Endothelial cell of umbilical vein (primary cell): ENCODE measurements around the gene RPS6KA3. TPM values are rescaled to one million over a fixed set of nuclear protein-coding genes. Genes with fewer than 3 reads are reported as not detected.

Experiments used
- BruUV-seq: library from RNA; stranded (reverse); fragments of 400-500 nt; replicated peaks from 2 replicates; lab custom pipeline; 2021; lab: Mats Ljungman, UMichigan
- CTCF ChIA-PET: fragments of 300-600, 350-600 bp; sonication (Branson Sonifier 250); formaldehyde crosslinking; loops from one replicate; lab custom pipeline; 2021; ENCODE audit warnings: antibody characterized with exemption, inconsistent platforms; lab: Charles Lee
- POLR2A ChIA-PET: fragments of 300-600, 350-600 bp; sonication (Branson Sonifier 250); formaldehyde crosslinking; loops from one replicate; lab custom pipeline; 2021; ENCODE audit warnings: antibody characterized with exemption, inconsistent platforms; lab: Charles Lee
- DNase-seq: peaks from one replicate; pipeline ENCODE4 v3.0.0-alpha.2; 2011; ENCODE audit warnings: low read depth, low spot score
- FAIRE-seq: peaks from 2 replicates; lab custom pipeline; 2011; peaks lifted over from hg19 to GRCh38; lab: Jason Lieb, UNC
- H2AFZ ChIP-seq: 2 replicates; pipeline ENCODE4 v1.6.0; 2012; ENCODE audit warnings: low read depth, low read length, control low read depth, inconsistent platforms
- H3K27ac ChIP-seq: 2 replicates; pipeline ENCODE4 v1.5.1; 2011; ENCODE audit warnings: low read depth, mild to moderate bottlenecking, control low read depth, low read length, moderate library complexity; ENCODE audit not compliant: insufficient read depth
- H3K27me3 ChIP-seq, 2 experiments: 2 replicates each; pipeline versions ENCODE4 v1.6.0 to v1.6.1; 2011; ENCODE audit warnings: low read length in 2 of 2, mixed read lengths in 1 of 2; ENCODE audit not compliant: control insufficient read depth in 2 of 2, insufficient read depth in 2 of 2
- H3K36me3 ChIP-seq, 2 experiments: 2 replicates in 1 of 2; 3 replicates in 1 of 2; pipeline ENCODE4 v1.5.1; 2011; ENCODE audit warnings: low read length in 2 of 2, mild to moderate bottlenecking in 1 of 2, moderate library complexity in 1 of 2; ENCODE audit not compliant: control insufficient read depth in 2 of 2, insufficient read depth in 2 of 2; ENCODE audit errors: extremely low read depth in 1 of 2
- H3K4me1 ChIP-seq: 3 replicates; pipeline ENCODE4 v1.5.1; 2011; ENCODE audit warnings: mild to moderate bottlenecking, low read length; ENCODE audit not compliant: control insufficient read depth, insufficient read depth; ENCODE audit errors: extremely low read depth
- H3K4me2 ChIP-seq: 2 replicates; pipeline ENCODE4 v1.6.1; 2011; ENCODE audit warnings: low read length, control low read depth, mixed read lengths; ENCODE audit not compliant: insufficient read depth
- H3K4me3 ChIP-seq, 3 experiments: fragments of 200-600 bp in 1 of 3; sonication (generic), shearing (Covaris generic) in 1 of 3; replicated peaks in 1 of 3; 2 replicates each; pipeline ENCODE4 v1.5.1; 2011 to 2016; ENCODE audit warnings: control low read depth in 3 of 3, low read length in 3 of 3, mild to moderate bottlenecking in 2 of 3, inconsistent platforms in 1 of 3, low read depth in 1 of 3, moderate library complexity in 1 of 3; ENCODE audit not compliant: insufficient read depth in 1 of 3
- H3K79me2 ChIP-seq: 2 replicates; pipeline ENCODE4 v1.6.0; 2012; ENCODE audit warnings: low read length, inconsistent platforms; ENCODE audit not compliant: control insufficient read depth, insufficient read depth
- H3K9ac ChIP-seq: replicated peaks from 2 replicates; pipeline ENCODE3; 2011; ENCODE audit warnings: low read length, control low read depth; ENCODE audit not compliant: insufficient read depth; ENCODE audit errors: extremely low read depth
- H3K9me1 ChIP-seq: replicated peaks from 3 replicates; pipeline ENCODE4 v1.6.0; 2011; ENCODE audit warnings: mild to moderate bottlenecking, low read length; ENCODE audit not compliant: control insufficient read depth, insufficient read depth; ENCODE audit errors: extremely low read depth
- H3K9me3 ChIP-seq: replicated peaks from 2 replicates; pipeline ENCODE4 v1.5.1; 2012; ENCODE audit warnings: low read length, inconsistent platforms; ENCODE audit not compliant: control insufficient read depth, insufficient read depth
- H4K20me1 ChIP-seq: replicated peaks from 2 replicates; pipeline ENCODE3; 2011; ENCODE audit warnings: mild to moderate bottlenecking, low read length; ENCODE audit not compliant: control insufficient read depth, insufficient read depth; ENCODE audit errors: extremely low read depth
- CTCF ChIP-seq, 2 donors: IDR thresholded peaks; 1 replicate in 1 of 2; 2 replicates in 1 of 2; pipeline ENCODE4 v1.5.1; 2011; ENCODE audit warnings: low read length in 2 of 2, mild to moderate bottlenecking in 2 of 2, moderate library complexity in 2 of 2, control low read depth in 1 of 2, inconsistent platforms in 1 of 2, low read depth in 1 of 2; ENCODE audit not compliant: insufficient read depth in 1 of 2; ENCODE audit errors: extremely low read depth in 1 of 2
- EZH2 ChIP-seq: IDR thresholded peaks from 2 replicates; pipeline ENCODE4 v1.6.1; 2012; ENCODE audit warnings: borderline replicate concordance, low read depth, mild to moderate bottlenecking, moderate library complexity, low read length, inconsistent platforms; ENCODE audit not compliant: severe bottlenecking
- FOS ChIP-seq: IDR thresholded peaks from 2 replicates; pipeline ENCODE4 v1.6.1; 2011; ENCODE audit warnings: mild to moderate bottlenecking, low read length, moderate library complexity, borderline replicate concordance; ENCODE audit not compliant: insufficient read depth
- GATA2 ChIP-seq: IDR thresholded peaks from 2 replicates; pipeline ENCODE4 v1.7.0; 2011; ENCODE audit warnings: low read depth, mild to moderate bottlenecking, moderate library complexity, mixed read lengths, low read length; ENCODE audit not compliant: insufficient read length, insufficient read depth
- JUN ChIP-seq: IDR thresholded peaks from 2 replicates; pipeline ENCODE4 v1.6.1; 2011; ENCODE audit warnings: borderline replicate concordance, low read depth; ENCODE audit not compliant: insufficient read length, insufficient read depth
- MAX ChIP-seq: IDR thresholded peaks from 2 replicates; pipeline ENCODE4 v1.6.1; 2011; ENCODE audit not compliant: insufficient read depth, insufficient read length
- MYC ChIP-seq: IDR thresholded peaks from one replicate; pipeline ENCODE4 v1.6.1; 2011; ENCODE audit warnings: mild to moderate bottlenecking, low read depth, low read length
- POLR2A ChIP-seq: IDR thresholded peaks from 2 replicates; pipeline ENCODE4 v1.6.1; 2012; ENCODE audit warnings: low read depth, mild to moderate bottlenecking, control low read depth, low read length
- POLR2AphosphoS5 ChIP-seq: IDR thresholded peaks from 2 replicates; pipeline ENCODE4 v1.6.1; 2012; ENCODE audit warnings: low read depth, mild to moderate bottlenecking, control low read depth, low read length, moderate library complexity; ENCODE audit not compliant: insufficient read depth
- dilution Hi-C: fragments of 300-500 bp; cut with MboI; formaldehyde crosslinking; loops from one replicate; pipeline ENCODE4 v1.15.0; 2019; ENCODE audit warnings: low sequenced_read_pairs; ENCODE audit not compliant: extremely low pct_ligation_motif_present
- intact Hi-C: fragments of 100-400 bp; cut with micrococcal nuclease; formaldehyde crosslinking; loops from one replicate; pipeline ENCODE4 v1.10.0; 2022
- polyA plus RNA-seq, 4 experiments: library from polyadenylated mRNA; depleted of rRNA in 3 of 4; stranded (reverse) in 3 of 4; unstranded in 1 of 4; fragments of >200 nt; gene quantifications; 2 replicates each; pipeline versions ENCODE4 v1.2.1 to v1.2.3, GENCODE V29; 2011 to 2012; ENCODE audit warnings: missing spikeins in 1 of 4
- total RNA-seq: library from RNA; stranded (reverse); gene quantifications from 2 replicates; pipeline ENCODE4 v1.2.3, GENCODE V29; 2021

The RPS6KA3 gene
- total and polyA plus RNA-seq, 2 donors (not counting 3 experiments of a cell fraction or from before 2014, with no cell fraction given): 24.4 to 61.6 TPM

GRCh38 chrX:20204351-20204750 is 62.4 kb downstream of the RPS6KA3 start:
- no peak overlapping the region for H3K27ac ChIP-seq
- H3K79me2 ChIP-seq: peaks cover 4% of the 10 kb centered on the region
- intact Hi-C loops (no loop called here), dilution Hi-C loops (no loop called here)
- FAIRE-seq (no peak), DNase-seq (no peak)
- no peaks in the 10 kb centered on the region for H3K9me3 ChIP-seq
- no TSS peak for BruUV-seq
- ChIA-PET CTCF (no interaction called here), POLR2A (no interaction called here)
- peaks cover 0 to 4% of the 10 kb centered on the region in 2 experiments for H3K36me3 ChIP-seq
- H3K4me2 ChIP-seq: no peak overlapping the region
- TF ChIP-seq JUN: no peak
- no peak for TF ChIP-seq POLR2A
- TF ChIP-seq FOS: no peak
- TF ChIP-seq MYC: no peak
- TF ChIP-seq GATA2: no peak
- TF ChIP-seq MAX: no peak
- no peak for TF ChIP-seq POLR2AphosphoS5
- TF ChIP-seq CTCF (IDR thresholded peaks at IDR 0.05; ENCODE audit: extremely low read depth in 1 of 2, insufficient read depth in 1 of 2, low read depth in 1 of 2, low read length in 2 of 2): no peak
- TF ChIP-seq EZH2: no peak
- H3K4me3 ChIP-seq: no peak overlapping the region
- H2AFZ ChIP-seq: no peak overlapping the region
- H3K27me3 ChIP-seq: no peaks in the 10 kb centered on the region
- no peaks in the 10 kb centered on the region for H4K20me1 ChIP-seq
- peaks cover 2% of the 10 kb centered on the region for H3K4me1 ChIP-seq
- no peaks in the 10 kb centered on the region for H3K9me1 ChIP-seq
- no peak overlapping the region for H3K9ac ChIP-seq
